GM03348 (cell line): ENCODE measurements around the gene UBE2J2.

Experiments used
- DNase-seq: peaks from one replicate; pipeline ENCODE4 v3.0.0; 2012; ENCODE audit warnings: low spot score

Gene UBE2J2

DNA sequence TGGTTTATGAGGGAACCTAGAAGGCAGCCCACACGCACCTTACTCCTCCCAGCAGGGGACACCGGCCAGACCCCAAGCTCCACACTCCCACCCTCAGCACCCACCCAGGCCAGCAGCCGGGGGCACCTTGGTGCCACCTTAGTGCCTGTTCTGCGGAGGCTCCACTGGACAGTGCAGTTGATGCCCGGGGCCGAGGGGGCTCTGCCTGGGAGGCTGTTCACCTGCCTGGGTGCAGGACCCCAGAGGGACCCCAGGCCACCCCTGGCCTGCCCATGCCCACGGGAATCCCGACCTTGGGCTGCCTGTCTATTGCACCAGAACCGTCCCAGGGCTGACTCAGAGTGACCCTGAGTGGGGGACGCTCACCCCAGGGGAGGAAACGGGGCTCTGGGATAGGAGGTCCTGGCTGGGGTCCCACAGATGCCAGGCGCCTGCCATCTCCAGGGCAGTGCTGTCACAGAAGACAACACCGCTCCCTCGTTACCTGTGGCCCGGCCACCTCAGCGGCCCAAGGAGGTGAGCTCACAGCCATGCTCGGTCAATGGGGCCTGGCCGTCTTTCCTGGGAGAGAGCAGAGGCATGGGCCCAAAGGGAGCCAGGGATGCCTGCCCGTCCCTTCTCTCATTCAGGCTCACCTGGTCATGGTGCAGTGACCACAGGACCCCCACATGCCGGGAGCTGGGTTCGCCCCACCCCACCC lies 7.3 kb upstream of the UBE2J2 start:
- no peak for DNase-seq

DNA sequence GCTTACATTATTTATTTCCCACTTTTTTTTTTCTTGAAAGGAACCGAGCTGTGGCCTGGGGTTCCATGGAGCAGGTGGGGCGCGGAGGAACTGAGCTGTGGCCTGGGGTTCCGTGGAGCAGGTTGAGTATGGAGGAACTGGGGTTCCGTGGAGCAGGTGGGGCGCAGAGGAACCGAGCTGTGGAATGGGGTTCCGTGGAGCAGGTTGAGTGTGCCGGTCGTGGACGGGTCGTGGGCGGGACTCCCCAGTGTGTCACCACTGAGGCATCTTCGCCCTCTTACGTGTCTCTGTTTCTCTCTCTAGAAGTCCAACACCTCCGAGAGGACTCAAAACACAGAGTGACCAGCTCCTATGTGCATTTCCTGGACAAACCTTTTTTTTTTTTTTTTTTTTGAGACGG lies 5.4 kb upstream of the UBE2J2 start:
- no peak for DNase-seq

- no peak for DNase-seq
Measured at GRCh38 chr1:1278620-1279019, 5.0 kb upstream of the UBE2J2 start.

- no peak for DNase-seq
Measured at GRCh38 chr1:1275836-1276235, 2.2 kb upstream of the UBE2J2 start.

GRCh38 chr1:1274931-1275431 lies 1.3 kb upstream of the UBE2J2 start:
- DNase-seq: no peak

DNA sequence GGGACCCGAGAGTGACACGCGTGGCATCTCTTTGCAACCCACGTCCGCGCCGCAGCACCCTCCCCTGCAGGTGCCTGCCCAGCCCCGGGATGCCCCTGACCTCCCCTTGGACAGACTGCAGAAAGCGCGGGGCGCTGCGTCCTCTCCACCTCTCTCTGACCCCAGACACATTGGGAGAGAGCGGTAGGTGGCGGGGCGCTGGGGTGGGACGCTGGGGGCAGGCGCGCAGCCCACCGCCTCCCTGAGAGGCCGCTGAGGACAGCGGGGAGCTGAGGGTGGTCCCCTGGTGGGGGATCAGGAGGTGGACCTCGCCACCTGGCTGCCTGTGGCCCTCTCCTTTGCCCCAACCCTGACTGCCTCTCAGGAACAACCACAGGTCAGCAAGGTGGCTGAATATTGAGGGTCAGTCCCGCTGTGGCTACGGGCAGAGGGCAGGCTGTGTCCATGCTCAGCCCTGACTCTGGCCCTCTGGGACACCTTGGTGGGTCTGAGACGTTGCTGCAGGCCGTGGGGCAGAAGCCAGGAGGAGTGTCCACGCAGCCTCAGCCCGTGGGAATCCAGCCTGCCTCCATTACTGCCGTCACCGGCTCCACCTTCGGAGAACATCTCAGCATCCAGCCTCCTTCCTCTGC lies 761 bp upstream of the UBE2J2 start:
- no peak for DNase-seq

GRCh38 chr1:1273209-1273511 lies 494 bp downstream of the UBE2J2 start:
- peak; percentile 31 for DNase-seq

DNA sequence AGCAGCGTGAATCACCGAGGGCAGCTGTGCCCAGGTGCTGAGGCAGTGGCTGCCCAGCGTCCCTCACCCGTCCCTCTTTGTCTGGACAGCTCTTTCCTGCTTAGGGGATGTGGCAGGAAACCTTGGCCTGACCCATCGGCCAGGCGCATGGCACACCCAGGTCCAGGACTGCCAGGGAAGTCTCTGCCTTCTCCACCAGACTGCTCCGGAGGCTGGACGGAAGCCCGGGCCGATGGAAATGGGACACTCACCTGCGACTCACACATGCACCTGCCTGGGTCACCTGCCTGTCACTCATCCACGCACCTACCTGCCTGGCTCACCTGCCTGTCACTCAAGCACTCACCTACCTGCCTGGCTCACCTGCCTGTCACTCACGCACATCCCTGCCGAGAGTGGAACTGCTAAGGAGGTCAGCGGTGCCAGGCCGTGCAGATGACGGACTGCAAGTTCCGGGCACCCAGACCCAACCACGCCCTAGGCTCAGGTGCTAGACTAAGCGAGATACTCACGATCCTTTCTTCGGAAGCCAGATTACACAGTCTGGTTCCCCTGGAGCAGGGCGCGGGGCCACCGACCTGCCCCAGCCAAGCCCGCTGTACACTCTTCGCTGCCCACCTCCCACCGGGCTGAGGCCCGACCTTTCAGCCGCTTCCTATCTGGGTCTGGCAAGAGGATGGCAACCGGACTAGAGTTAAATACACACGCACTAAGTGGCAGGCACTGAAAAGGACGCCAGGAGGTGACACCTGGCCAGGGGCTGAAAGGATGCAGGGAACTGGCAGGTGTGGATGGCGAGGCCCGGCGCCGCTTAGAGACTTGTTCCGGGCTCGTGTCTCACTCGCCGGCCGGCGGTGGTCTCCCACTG lies 1.1 kb downstream of the UBE2J2 start:
- DNase-seq: no peak

GRCh38 chr1:1270813-1271212 lies 2.8 kb downstream of the UBE2J2 start:
- DNase-seq: peak; percentile 75

- DNase-seq: no peak
Measured at GRCh38 chr1:1268284-1268682, 5.4 kb downstream of the UBE2J2 start.

DNA sequence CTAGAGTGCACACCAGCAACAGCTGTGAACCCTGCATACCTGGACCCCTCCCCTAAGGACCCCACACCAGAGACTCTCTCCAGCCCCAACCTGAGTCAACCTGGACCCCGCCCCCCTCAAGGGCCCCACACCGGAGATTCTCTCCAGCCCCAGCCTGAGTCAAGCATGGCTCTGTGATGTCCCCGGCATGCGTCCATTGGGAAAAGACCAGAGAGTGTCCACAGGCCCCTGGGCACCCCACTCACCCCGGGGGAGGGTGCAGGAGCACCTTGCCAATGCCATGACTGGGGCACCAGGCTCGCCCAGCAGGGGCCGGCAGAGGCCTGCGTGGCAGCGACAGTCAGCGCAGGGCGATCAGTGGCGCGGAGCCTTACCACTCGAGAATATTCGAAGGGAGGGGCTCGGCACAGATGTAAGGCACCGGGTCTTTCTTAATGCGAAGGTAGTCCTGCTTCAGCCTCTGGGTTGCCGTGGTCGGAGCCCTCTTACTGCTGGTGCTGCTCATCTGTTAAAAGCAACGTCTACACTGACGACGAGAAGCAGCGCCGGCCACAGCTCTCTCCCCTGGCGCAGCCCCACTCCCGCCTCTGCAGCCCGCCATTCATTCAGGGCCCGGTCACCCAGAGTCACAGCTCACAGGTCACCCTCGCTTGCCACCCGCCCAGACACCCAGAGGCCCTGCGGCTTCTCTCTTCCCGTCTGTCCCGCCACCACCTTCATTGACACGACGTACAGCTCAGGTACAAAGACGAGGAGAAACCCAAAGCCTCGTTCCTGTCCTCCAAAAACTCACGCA lies 6.0 kb downstream of the UBE2J2 start:
- DNase-seq: no peak

DNA sequence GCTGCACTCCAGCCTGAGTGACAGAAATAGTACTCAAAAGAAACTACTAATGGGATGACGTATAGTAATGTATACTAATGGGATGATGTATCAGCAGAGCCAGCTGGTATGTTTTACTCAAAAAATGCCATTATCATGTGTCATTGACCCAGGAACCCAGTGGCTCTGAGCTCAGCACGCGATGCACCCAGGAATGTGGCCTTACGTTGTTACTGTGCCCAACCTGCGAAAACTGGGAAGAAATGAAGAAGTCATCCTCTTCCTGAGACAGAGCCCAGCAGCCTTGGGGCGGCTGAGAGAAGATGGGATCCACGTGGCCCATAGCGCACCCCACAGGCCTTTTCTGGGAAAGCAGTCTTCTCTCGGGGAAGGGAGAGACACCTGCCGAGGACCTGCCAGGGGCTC lies 8.8 kb downstream of the UBE2J2 start:
- DNase-seq: peak; percentile 90

DNA sequence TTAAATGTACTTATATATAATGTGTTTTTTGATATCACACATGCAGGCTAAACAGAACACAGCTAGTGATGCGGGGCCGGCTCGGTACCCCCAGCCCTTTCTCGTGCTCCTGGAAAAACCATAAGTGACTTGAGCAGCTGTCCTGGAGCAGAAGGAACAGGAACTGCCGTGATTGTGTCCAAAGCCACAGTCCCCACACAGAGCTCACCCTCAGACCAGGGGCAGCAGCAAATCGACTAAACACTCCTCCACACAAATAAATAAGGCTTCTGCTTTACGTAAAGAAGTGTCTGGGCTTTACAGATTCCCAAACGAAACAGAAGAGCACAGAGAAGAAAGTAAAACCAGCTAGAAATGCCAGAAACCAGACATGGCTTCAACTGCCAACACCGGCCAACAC lies 9.6 kb downstream of the UBE2J2 start:
- DNase-seq: no peak

- DNase-seq: no peak
Measured at GRCh38 chr1:1262758-1263157, 10.9 kb downstream of the UBE2J2 start.

DNA sequence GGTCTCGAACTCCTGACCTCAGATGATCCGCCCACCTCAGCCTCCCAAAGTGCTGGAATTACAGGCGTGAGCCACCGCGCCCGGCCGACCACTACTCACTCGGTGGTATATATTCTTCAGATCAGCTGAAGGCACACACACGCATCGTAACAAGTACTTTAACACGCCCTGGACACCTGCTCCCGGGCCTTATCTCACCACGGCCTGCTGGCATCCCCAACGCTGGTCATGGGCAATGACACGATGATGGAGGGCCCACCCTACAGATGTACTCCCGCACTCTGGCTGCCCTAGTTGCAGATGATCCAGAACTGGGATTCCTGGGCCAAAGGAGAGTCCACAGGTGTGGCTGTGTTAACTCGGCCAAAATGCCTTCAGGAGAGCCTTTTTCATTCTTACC lies 11.6 kb downstream of the UBE2J2 start:
- DNase-seq: no peak

DNA sequence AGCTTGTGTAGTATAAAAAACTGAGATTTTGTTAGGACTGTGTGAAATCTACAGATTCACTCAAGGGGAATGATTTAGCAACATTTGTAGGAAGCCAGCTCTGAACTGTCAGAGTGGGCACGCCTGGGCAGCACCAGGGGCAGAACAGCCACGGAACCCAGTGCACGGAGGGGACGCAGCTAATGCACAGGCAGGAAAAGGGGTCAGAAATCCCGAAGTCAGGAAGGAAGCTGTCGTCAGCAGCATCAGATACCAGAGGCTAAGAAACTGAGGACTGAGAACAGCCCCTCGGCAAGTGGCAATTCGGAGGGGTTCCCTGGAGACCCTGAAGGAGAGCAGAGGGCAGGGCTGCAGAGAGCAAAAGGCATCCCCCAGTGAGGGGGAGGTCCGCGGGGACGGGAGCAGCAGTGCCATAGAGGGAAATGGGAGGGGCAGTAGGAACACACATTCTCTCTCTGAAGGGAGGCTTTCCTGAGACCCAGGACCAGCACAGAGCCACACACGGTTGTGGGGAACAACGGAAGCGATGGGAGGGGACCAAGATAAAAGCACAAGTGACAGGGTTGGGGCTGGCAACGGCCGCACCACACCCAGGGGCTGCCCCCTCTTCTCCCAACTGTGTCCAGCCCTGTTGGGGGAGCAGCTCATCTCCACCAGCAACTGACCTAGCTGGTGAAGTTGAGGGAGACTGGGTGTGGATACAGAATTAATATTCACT lies 12.7 kb downstream of the UBE2J2 start:
- no peak for DNase-seq

DNA sequence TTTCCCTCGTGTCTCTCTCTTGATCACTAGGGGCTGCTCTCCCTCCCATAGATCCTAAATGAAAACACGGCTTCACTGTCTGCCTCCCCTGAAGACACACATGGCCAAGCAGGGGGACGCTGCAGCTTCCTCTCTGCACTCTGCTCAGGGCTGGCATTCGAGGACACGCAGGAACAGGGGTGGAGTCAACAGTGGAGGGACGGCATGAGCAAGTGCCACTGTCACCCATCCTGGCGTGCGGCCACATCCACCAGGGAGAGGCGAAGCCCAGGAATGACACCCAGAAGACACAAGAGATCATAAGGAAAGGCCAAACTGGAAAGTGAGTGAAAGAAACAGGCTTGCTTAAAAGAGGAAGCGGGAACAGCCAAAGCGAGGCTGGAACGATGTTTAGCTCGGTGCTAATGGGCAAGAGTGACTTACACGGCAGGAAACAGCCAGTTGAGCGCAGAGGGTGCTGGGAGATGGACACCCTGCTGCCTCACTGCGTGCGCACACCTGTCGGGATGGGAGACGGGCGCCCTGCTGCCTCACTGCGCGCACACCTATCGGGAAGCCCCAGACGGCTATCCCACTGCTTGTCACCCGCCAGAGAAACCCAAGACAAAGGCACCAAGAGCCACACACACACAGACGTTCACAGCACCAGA lies 13.6 kb downstream of the UBE2J2 start:
- no peak for DNase-seq

GRCh38 chr1:1259540-1259939 lies 14.1 kb downstream of the UBE2J2 start:
- DNase-seq: no peak

DNA sequence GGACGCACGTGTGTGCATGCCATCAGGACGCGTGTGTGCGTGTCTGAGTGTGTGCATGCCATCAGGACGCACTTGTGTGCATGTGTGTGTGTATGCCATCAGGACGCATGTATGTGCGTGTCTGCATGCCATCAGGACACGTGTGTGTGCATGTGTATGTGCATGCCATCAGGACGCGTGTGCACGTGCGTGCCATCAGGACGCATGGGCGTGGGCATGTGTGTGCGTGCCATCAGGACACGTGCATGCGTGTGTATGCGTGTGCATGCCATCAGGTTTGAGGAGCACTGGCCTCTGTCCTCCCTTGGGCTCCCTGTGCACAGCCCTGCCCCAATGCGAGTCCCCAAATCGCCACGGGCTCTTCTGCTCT lies 14.6 kb downstream of the UBE2J2 start:
- no peak for DNase-seq

GRCh38 chr1:1256956-1257871 lies 16.4 kb downstream of the UBE2J2 start:
- no peak for DNase-seq
